ENCODE measurements around the gene CCDC73. TPM values are rescaled to one million over a fixed set of nuclear protein-coding genes. Genes with fewer than 3 reads are reported as not detected.

The CCDC73 gene
- total RNA-seq, 1 donor from 2014 or later, result not detected

DNA sequence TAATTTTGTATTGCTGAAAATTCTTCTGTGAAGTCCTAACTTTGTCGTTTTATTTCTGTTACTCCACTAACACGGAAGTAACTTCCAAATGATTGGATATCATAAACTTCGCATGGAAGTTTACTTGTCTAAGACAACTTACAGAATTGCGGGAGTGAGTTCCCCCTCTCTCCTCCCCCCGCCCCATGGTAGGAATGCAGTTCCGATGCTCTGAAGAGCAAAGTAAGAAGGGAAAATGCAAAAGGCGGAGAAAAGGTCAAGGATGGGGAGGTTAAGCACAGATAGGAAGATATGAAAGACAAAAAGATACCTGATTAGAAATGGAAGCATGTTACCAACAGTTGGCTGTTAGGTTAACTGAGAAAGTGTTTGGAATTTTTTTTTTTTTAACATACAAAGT is 209.5 kb downstream of the CCDC73 start:
- no peaks in the 10 kb centered on the region for H3K9me3 Mint-ChIP-seq (ENCODE audit: low read depth)
- peaks cover 6% of the 10 kb centered on the region for H3K36me3 Mint-ChIP-seq (ENCODE audit: low read depth)
- H3K4me1 Mint-ChIP-seq (ENCODE audit: low read depth), result peaks cover 30% of the 10 kb centered on the region
- TF ChIP-seq, protein P1, sequence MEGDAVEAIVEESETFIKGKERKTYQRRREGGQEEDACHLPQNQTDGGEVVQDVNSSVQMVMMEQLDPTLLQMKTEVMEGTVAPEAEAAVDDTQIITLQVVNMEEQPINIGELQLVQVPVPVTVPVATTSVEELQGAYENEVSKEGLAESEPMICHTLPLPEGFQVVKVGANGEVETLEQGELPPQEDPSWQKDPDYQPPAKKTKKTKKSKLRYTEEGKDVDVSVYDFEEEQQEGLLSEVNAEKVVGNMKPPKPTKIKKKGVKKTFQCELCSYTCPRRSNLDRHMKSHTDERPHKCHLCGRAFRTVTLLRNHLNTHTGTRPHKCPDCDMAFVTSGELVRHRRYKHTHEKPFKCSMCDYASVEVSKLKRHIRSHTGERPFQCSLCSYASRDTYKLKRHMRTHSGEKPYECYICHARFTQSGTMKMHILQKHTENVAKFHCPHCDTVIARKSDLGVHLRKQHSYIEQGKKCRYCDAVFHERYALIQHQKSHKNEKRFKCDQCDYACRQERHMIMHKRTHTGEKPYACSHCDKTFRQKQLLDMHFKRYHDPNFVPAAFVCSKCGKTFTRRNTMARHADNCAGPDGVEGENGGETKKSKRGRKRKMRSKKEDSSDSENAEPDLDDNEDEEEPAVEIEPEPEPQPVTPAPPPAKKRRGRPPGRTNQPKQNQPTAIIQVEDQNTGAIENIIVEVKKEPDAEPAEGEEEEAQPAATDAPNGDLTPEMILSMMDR (IDR thresholded peaks at IDR 0.05), result no peak
- H3K4me3 Mint-ChIP-seq (ENCODE audit: unreplicated experiment), result peak overlapping the region; percentile 96
- H3K27ac Mint-ChIP-seq (ENCODE audit: unreplicated experiment), result peak overlapping the region; percentile 98
- DNase-seq (ENCODE audit: low spot score), result no peak
- no peaks in the 10 kb centered on the region for H3K27me3 Mint-ChIP-seq (ENCODE audit: low read depth)

DNA sequence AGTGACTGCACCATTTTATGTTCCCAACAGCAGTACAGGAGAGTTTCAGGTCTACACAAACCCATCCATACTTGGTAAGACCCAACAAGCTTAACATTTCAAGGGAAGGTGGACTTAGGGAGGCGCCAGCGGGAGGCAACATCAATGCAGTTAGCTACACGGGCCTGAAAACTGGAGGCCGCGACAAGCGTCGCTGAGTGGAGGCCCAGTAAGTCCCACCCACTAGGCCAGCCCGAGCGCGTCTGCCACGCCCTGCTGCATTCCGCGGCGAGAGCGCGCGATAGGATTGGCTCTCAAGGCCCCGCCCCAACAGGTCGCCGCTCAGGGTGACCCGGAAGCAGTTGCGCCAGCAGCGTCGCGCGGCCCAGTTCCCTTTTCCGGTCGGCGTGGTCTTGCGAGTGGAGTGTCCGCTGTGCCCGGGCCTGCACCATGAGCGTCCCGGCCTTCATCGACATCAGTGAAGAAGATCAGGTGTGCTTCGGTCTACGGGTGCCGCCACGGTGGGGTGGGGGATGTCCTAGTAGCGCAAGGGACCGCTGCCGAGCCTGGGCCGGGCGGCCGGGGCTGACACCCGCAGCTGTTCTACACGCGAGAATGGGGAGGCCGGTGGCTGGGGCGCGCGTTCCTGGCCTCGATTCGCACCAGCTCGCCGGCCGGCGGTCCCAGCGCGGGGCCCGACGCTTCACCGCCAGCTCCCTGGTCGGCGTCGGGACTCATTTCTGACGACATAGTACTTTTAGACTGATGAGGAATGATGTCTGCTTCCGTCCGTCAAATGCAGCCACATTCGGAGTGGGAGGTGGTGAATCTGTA is 210.8 kb downstream of the CCDC73 start, which contains the start of gene EIF3M:
EIF3M (plus strand) TSS at position 373 of the 813 bp plus-strand sequence; CDS start at position 430, 57 bp downstream.
- no peaks in the 10 kb centered on the region for H3K27me3 Mint-ChIP-seq (ENCODE audit: low read depth)
- H3K27ac Mint-ChIP-seq (ENCODE audit: unreplicated experiment), result peak within 1 kb of the TSS; percentile 98
- TF ChIP-seq, protein P1 (IDR thresholded peaks at IDR 0.05), result no peak

DNA sequence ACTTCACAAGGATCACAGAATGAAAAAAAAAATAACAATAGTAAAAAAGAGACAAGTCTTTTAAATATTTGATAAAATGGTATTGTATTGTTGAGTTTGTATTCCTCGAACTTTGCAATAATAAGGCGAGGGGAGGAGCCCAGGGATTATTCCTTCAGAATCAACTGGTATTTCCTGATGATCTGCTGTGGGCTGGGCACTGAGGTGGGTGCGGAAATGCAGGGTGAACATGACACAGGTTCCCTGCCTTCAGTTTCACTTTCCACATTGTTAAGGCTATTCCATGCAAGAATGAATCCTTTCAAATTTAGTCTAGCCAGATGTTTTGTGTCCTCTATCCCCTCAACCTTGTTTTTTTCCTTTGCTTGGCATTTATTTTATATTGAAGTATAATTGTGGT is 212.9 kb downstream of the CCDC73 start:
- DNase-seq (ENCODE audit: low spot score), result no peak
- H3K9me3 Mint-ChIP-seq (ENCODE audit: low read depth), result no peaks in the 10 kb centered on the region
- TF ChIP-seq, protein P1 (IDR thresholded peaks at IDR 0.05), result no peak
- no peak overlapping the region for H3K27ac Mint-ChIP-seq (ENCODE audit: unreplicated experiment)
- peaks cover 22% of the 10 kb centered on the region for H3K4me1 Mint-ChIP-seq (ENCODE audit: low read depth)
- H3K27me3 Mint-ChIP-seq (ENCODE audit: low read depth), result peaks cover 3% of the 10 kb centered on the region
- H3K36me3 Mint-ChIP-seq (ENCODE audit: low read depth), result peaks cover under 1% of the 10 kb centered on the region
- H3K4me3 Mint-ChIP-seq (ENCODE audit: unreplicated experiment), result no peak overlapping the region

More for the DNA sequence above, 210.8 kb downstream of the CCDC73 start, which contains the start of gene EIF3M:
- peaks cover 30% of the 10 kb centered on the region for H3K4me1 Mint-ChIP-seq (ENCODE audit: low read depth)
- DNase-seq (ENCODE audit: low spot score), result peak; percentile 98
- H3K36me3 Mint-ChIP-seq (ENCODE audit: low read depth), result peaks cover 2% of the 10 kb centered on the region
- H3K9me3 Mint-ChIP-seq (ENCODE audit: low read depth), result no peaks in the 10 kb centered on the region
- H3K4me3 Mint-ChIP-seq (ENCODE audit: unreplicated experiment), result peak within 1 kb of the TSS; percentile 96

DNA sequence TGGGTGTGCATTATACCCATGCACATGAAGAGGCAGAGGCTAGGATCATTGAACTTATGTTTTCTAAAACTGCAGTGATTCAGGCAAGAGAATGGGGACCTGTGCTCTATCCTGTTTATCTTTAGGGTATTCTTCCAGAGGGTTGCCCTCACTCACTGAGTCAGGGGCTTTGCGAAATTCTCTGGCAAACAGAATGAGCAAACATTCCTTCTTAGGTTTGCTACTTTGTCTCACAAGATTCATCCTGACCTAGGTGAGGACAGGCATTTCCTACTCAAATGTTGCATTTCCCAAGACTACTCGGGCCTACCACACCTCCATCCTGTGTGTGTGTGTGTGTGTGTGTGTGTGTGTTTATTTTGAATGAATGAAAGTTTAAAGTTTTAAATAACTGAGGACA is 213.5 kb downstream of the CCDC73 start:
- H3K4me3 Mint-ChIP-seq (ENCODE audit: unreplicated experiment), result no peak overlapping the region
- TF ChIP-seq, protein P1 (IDR thresholded peaks at IDR 0.05), result no peak
- no peak overlapping the region for H3K27ac Mint-ChIP-seq (ENCODE audit: unreplicated experiment)
- peaks cover 16% of the 10 kb centered on the region for H3K4me1 Mint-ChIP-seq (ENCODE audit: low read depth)
- no peaks in the 10 kb centered on the region for H3K9me3 Mint-ChIP-seq (ENCODE audit: low read depth)
- H3K27me3 Mint-ChIP-seq (ENCODE audit: low read depth), result peaks cover 3% of the 10 kb centered on the region
- no peaks in the 10 kb centered on the region for H3K36me3 Mint-ChIP-seq (ENCODE audit: low read depth)
- DNase-seq (ENCODE audit: low spot score), result no peak

DNA sequence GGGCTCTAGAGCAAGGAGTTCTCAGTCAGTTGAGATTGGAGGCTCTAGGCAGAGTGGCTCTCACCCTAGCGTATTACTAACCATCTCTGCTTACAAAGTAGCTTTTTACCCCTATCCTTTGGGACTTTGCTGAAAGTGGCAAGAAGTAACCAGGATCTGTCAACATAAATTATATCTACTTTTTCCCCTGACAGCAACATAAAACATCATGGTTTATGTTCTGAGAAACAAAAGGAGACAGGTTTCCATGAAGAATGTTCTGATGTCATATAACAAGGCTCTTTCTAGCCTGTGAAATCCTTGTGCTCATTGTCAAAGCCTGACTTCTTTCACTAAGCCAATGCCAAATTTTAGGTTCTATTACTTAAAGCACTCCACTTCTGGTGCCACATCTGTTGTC is 218.0 kb downstream of the CCDC73 start:
- H3K36me3 Mint-ChIP-seq (ENCODE audit: low read depth), result peaks cover 2% of the 10 kb centered on the region
- TF ChIP-seq, protein P1 (IDR thresholded peaks at IDR 0.05), result no peak
- H3K4me3 Mint-ChIP-seq (ENCODE audit: unreplicated experiment), result no peak overlapping the region

More for the DNA sequence above, 218.0 kb downstream of the CCDC73 start:
- Mint-ChIP-seq H3K9me3 (ENCODE audit: low read depth) (no peaks in the 10 kb centered on the region), H3K27me3 (ENCODE audit: low read depth) (peaks cover 10% of the 10 kb centered on the region), H3K4me1 (ENCODE audit: low read depth) (no peaks in the 10 kb centered on the region), H3K27ac (ENCODE audit: unreplicated experiment) (no peak overlapping the region)
- DNase-seq (ENCODE audit: low spot score), result no peak

All from chondrocyte (in vitro differentiated cells).